ENCODE results near the gene DNAJC5.

Gene DNAJC5

GRCh38 chr20:63962426-63963347 is 67.8 kb downstream of the DNAJC5 start:
- no peaks in the 10 kb centered on the region for H3K9me3 ChIP-seq (ENCODE audit: control insufficient read depth, low read depth, low read length)
- no peak overlapping the region for H3K4me3 ChIP-seq (ENCODE audit: low read length)
- peaks cover 13% of the 10 kb centered on the region for H3K4me1 ChIP-seq (ENCODE audit: control insufficient read depth, low read depth, low read length)
- H3K27me3 ChIP-seq (ENCODE audit: control insufficient read depth, insufficient read depth, low read length): no peaks in the 10 kb centered on the region
- peaks cover 28% of the 10 kb centered on the region for H3K36me3 ChIP-seq (ENCODE audit: control insufficient read depth, low read depth, low read length)
- no peak overlapping the region for H3K9ac ChIP-seq (ENCODE audit: low read length)
- H3K27ac ChIP-seq (ENCODE audit: low read length): no peak overlapping the region

DNA sequence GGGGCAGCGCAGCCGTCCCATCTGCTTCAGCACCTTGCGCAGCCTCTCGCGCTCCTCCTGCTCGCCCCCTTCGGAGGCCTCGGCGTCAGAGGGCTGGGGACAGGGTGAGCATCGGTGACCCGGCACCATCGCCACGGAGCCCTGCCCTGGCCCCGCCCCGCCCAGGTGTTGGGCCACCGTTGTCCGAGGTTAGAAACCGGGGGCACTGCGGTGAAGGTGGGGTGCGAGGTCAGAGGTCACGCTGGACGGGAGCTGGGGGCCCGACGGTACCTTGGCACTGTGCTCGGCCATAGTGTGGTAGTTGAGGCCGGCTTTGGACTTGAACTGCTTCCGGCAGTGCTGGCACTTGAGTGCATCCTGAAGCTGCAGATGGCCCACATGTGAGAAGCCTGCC is 68.4 kb downstream of the DNAJC5 start:
- Histone ChIP-seq H3K27ac (ENCODE audit: low read length) (no peak overlapping the region), H3K4me3 (ENCODE audit: low read length) (no peak overlapping the region), H3K9me3 (ENCODE audit: control insufficient read depth, low read depth, low read length) (no peaks in the 10 kb centered on the region), H3K36me3 (ENCODE audit: control insufficient read depth, low read depth, low read length) (peaks cover 28% of the 10 kb centered on the region), H3K27me3 (ENCODE audit: control insufficient read depth, insufficient read depth, low read length) (no peaks in the 10 kb centered on the region), H3K9ac (ENCODE audit: low read length) (no peak overlapping the region), H3K4me1 (ENCODE audit: control insufficient read depth, low read depth, low read length) (peaks cover 12% of the 10 kb centered on the region)

GRCh38 chr20:63963784-63964301 is 68.9 kb downstream of the DNAJC5 start:
- H3K36me3 ChIP-seq (ENCODE audit: control insufficient read depth, low read depth, low read length): peaks cover 28% of the 10 kb centered on the region
- no peaks in the 10 kb centered on the region for H3K9me3 ChIP-seq (ENCODE audit: control insufficient read depth, low read depth, low read length)
- H3K4me1 ChIP-seq (ENCODE audit: control insufficient read depth, low read depth, low read length): peaks cover 10% of the 10 kb centered on the region
- H3K27ac ChIP-seq (ENCODE audit: low read length): no peak overlapping the region
- no peak overlapping the region for H3K9ac ChIP-seq (ENCODE audit: low read length)
- no peaks in the 10 kb centered on the region for H3K27me3 ChIP-seq (ENCODE audit: control insufficient read depth, insufficient read depth, low read length)
- H3K4me3 ChIP-seq (ENCODE audit: low read length): no peak overlapping the region

DNA sequence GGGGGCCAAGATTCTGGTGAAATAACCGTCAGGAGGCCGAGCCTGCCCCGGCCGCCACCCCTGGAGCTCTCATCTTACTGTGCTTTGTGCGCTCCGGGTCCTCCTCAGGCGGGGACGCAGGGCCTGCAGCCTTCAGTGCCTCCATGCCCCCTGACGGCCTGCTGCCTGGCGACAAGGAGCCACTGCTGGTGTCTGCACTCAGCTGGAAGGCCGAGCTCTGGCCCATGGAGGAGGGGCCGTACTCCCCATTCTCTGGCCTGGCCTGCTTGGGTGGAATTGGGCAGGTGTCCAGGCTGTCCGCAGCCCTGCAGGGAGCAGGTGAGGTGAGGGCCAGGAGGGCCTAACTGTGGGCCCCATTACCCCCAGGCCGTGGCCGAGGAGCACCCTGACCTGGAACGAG is 69.5 kb downstream of the DNAJC5 start:
- Histone ChIP-seq H3K9me3 (ENCODE audit: control insufficient read depth, low read depth, low read length) (no peaks in the 10 kb centered on the region), H3K27me3 (ENCODE audit: control insufficient read depth, insufficient read depth, low read length) (no peaks in the 10 kb centered on the region), H3K27ac (ENCODE audit: low read length) (no peak overlapping the region), H3K36me3 (ENCODE audit: control insufficient read depth, low read depth, low read length) (peaks cover 28% of the 10 kb centered on the region), H3K9ac (ENCODE audit: low read length) (no peak overlapping the region), H3K4me3 (ENCODE audit: low read length) (no peak overlapping the region), H3K4me1 (ENCODE audit: control insufficient read depth, low read depth, low read length) (peaks cover 6% of the 10 kb centered on the region)

GRCh38 chr20:63966172-63966943 is 71.4 kb downstream of the DNAJC5 start:
- no peaks in the 10 kb centered on the region for H3K9me3 ChIP-seq (ENCODE audit: control insufficient read depth, low read depth, low read length)
- peaks cover 25% of the 10 kb centered on the region for H3K36me3 ChIP-seq (ENCODE audit: control insufficient read depth, low read depth, low read length)
- peaks cover 11% of the 10 kb centered on the region for H3K27me3 ChIP-seq (ENCODE audit: control insufficient read depth, insufficient read depth, low read length)
- no peak overlapping the region for H3K4me3 ChIP-seq (ENCODE audit: low read length)
- peaks cover 5% of the 10 kb centered on the region for H3K4me1 ChIP-seq (ENCODE audit: control insufficient read depth, low read depth, low read length)
- no peak overlapping the region for H3K27ac ChIP-seq (ENCODE audit: low read length)
- H3K9ac ChIP-seq (ENCODE audit: low read length): no peak overlapping the region

DNA sequence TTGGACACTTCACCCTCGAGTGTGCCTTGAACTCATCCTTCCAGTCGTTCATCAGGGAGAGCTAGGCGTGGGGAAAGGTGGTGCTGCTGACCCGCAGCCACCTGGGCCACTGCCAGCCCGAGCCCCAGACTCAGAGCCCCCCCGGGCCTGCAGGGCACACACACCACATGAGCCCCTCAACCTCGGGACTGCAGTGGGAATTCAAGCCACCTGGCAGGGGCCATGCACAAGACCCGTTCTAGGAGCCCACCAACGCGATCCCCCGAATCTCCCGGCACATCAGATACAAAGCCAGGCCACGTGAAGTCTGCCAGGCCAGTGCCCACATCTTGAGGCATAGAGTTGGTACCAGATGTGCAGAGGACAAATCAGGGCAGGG is 72.0 kb downstream of the DNAJC5 start:
- H3K36me3 ChIP-seq (ENCODE audit: control insufficient read depth, low read depth, low read length): peaks cover 19% of the 10 kb centered on the region
- H3K4me3 ChIP-seq (ENCODE audit: low read length): no peak overlapping the region
- no peaks in the 10 kb centered on the region for H3K9me3 ChIP-seq (ENCODE audit: control insufficient read depth, low read depth, low read length)
- H3K9ac ChIP-seq (ENCODE audit: low read length): no peak overlapping the region
- no peak overlapping the region for H3K27ac ChIP-seq (ENCODE audit: low read length)
- peaks cover 11% of the 10 kb centered on the region for H3K27me3 ChIP-seq (ENCODE audit: control insufficient read depth, insufficient read depth, low read length)
- H3K4me1 ChIP-seq (ENCODE audit: control insufficient read depth, low read depth, low read length): peaks cover 5% of the 10 kb centered on the region

- Histone ChIP-seq H3K36me3 (ENCODE audit: control insufficient read depth, low read depth, low read length) (peaks cover 15% of the 10 kb centered on the region), H3K27me3 (ENCODE audit: control insufficient read depth, insufficient read depth, low read length) (peaks cover 11% of the 10 kb centered on the region), H3K9me3 (ENCODE audit: control insufficient read depth, low read depth, low read length) (no peaks in the 10 kb centered on the region), H3K4me1 (ENCODE audit: control insufficient read depth, low read depth, low read length) (peaks cover 5% of the 10 kb centered on the region), H3K4me3 (ENCODE audit: low read length) (no peak overlapping the region), H3K9ac (ENCODE audit: low read length) (no peak overlapping the region), H3K27ac (ENCODE audit: low read length) (no peak overlapping the region)
Measured at GRCh38 chr20:63967330-63968135, 72.6 kb downstream of the DNAJC5 start.

GRCh38 chr20:63968136-63968927 is 73.4 kb downstream of the DNAJC5 start:
- H3K27ac ChIP-seq (ENCODE audit: low read length): no peak overlapping the region
- no peaks in the 10 kb centered on the region for H3K9me3 ChIP-seq (ENCODE audit: control insufficient read depth, low read depth, low read length)
- H3K4me1 ChIP-seq (ENCODE audit: control insufficient read depth, low read depth, low read length): peaks cover 5% of the 10 kb centered on the region
- peaks cover 11% of the 10 kb centered on the region for H3K36me3 ChIP-seq (ENCODE audit: control insufficient read depth, low read depth, low read length)
- H3K27me3 ChIP-seq (ENCODE audit: control insufficient read depth, insufficient read depth, low read length): peaks cover 16% of the 10 kb centered on the region
- peak overlapping the region; percentile 83 for H3K9ac ChIP-seq (ENCODE audit: low read length)
- peak overlapping the region; percentile 75 for H3K4me3 ChIP-seq (ENCODE audit: low read length)

DNA sequence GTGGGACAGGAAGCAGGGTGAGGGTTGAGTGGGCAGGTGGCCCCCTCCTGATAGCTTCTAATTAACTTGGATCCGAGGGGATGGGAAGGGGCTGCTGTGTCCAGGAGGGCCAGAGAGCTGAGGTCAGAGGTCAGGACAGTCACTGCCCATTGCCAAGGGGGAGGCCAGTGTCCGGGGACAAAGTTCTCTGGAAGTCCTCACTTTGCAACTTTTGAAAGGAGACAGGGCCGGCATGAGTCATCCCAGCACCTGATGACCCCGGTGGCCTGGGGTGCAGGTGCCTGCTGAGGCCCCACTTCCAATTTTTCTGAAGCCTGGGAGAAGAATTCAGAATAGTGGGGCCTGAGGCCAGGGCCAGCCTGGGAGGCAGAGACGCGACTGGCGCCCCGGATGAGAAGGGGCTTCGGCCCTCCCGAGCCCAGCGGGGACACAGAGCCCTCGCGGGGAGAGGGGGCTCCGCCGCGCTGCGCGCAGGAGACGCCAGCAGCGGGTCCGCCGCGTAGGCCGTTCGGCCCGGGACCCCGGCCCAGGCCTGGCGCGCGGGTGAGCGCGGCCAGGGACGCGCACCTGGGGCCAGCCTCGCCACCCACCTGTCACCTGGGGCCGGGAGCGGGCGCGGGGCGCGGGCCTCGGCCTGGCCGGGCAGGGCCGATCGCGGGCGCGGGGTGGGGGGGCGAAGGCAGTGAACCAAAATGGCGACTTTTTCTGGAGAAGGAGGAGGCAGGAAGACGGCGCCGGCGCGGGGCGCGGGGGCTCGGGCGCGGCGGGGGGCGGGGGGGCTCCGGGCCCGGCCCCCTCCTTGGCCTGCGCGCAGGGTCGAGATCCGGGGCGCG is 74.2 kb downstream of the DNAJC5 start:
- Histone ChIP-seq H3K4me1 (ENCODE audit: control insufficient read depth, low read depth, low read length) (peaks cover 5% of the 10 kb centered on the region), H3K27me3 (ENCODE audit: control insufficient read depth, insufficient read depth, low read length) (peaks cover 16% of the 10 kb centered on the region), H3K9ac (ENCODE audit: low read length) (peak overlapping the region; percentile 83), H3K4me3 (ENCODE audit: low read length) (peak overlapping the region; percentile 75), H3K27ac (ENCODE audit: low read length) (no peak overlapping the region), H3K9me3 (ENCODE audit: control insufficient read depth, low read depth, low read length) (no peaks in the 10 kb centered on the region), H3K36me3 (ENCODE audit: control insufficient read depth, low read depth, low read length) (peaks cover 4% of the 10 kb centered on the region)
